HS-5 (cell line): ENCODE results near the gene SV2C.
"Not testable (repeated sequence)": the region's sequence is repeated elsewhere in the genome, so short reads cannot be mapped to it uniquely, and the experiment has no call there.

Experiments
- DNase-seq: peaks from one replicate; pipeline ENCODE4 v3.0.0-alpha.2; 2012; ENCODE audit warnings: low read depth

The SV2C gene

GRCh38 chr5:76303921-76304320 lies 220.7 kb downstream of the SV2C start:
- no peak for DNase-seq

- no peak for DNase-seq
Observed at GRCh38 chr5:76305269-76305668, 222.1 kb downstream of the SV2C start.

DNA sequence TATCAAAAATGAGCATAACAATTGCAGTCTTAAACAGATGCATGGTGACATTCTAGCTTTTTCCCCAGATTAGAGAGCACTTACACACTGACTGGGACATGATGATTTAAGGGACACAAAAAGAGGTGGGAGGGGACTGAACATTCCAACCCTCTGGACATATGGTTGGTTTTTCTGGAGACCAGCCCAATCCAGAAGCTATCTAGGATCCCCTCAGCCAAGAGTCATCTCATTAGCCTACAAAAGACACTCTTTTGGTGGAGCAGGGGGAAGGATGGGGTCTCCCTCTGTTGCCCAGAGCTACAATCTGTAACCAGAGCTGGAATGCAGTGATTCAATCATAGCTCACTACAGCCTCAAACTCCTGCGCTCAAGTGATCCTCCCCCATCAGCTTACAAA lies 222.6 kb downstream of the SV2C start:
- no peak for DNase-seq

- DNase-seq: no peak
Observed at GRCh38 chr5:76310208-76310607, 227.0 kb downstream of the SV2C start.

DNA sequence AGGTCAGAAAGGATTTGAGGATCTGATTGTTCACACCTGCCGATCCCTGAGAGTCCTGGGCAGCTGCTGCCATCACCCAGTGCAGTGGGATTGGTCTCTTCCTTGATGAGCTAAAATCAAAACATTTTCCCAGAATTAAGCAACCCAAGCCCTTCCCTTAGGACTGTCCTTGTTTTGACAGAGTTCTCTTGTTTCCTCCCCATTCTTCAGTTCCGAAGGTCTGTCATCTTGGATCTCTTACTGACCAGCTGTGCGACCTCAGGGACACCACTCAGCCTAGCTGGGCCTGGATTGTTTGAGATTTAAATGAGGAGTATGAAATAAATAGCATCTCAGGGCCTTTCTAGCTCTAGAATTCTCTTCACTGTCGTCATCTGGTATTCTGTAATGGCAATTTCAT lies 229.6 kb downstream of the SV2C start:
- DNase-seq: no peak

- DNase-seq: no peak
Observed at GRCh38 chr5:76314643-76315042, 231.5 kb downstream of the SV2C start.

GRCh38 chr5:76319673-76320072 lies 236.5 kb downstream of the SV2C start:
- no peak for DNase-seq

DNA sequence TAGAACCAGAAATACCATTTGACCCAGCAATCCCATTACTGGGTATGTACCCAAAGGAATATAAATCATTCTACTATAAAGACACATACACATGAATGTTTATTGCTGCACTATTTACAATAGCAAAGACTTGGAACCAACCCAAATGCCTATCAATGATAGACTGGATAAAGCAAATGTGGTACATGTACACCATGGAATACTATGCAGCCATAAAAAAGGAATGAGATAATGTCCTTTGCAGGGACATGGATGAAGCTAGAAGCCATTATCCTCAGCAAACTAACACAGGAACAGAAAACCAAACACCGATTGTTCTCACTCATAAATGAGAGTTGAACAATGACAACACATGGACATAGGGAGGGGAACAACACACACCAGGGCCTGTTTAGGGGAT lies 240.3 kb downstream of the SV2C start:
- not testable (repeated sequence) for DNase-seq

GRCh38 chr5:76325326-76325725 lies 242.1 kb downstream of the SV2C start:
- no peak for DNase-seq

DNA sequence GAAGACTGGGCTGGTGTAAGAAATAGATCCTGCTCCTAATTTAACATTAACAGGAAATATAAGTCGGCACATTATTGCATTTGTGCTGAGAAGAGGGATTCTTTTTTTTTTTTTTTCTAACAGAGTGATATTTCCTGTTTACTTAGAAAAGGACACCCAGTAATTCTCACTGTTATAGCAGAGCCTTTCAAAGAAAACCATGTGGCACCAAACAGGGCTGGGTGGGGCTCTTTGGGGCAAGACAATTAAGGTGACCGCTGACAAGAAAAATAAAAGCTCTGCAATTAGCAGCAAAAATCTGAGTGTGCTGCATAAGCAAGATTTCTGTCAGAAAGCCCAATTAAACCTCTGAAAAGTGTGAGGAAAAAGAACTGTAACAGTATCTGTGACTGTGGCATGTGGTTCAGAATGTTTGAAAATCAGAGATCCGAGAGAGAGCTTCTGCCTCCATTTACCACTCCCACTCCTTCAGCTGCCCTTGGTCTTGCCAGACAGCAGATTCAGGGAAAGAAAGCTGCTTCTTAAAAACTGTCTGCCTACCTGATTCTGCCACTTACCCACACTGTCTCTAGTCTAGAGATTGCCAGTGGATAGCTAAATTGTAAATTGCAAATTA lies 242.8 kb downstream of the SV2C start:
- no peak for DNase-seq

DNA sequence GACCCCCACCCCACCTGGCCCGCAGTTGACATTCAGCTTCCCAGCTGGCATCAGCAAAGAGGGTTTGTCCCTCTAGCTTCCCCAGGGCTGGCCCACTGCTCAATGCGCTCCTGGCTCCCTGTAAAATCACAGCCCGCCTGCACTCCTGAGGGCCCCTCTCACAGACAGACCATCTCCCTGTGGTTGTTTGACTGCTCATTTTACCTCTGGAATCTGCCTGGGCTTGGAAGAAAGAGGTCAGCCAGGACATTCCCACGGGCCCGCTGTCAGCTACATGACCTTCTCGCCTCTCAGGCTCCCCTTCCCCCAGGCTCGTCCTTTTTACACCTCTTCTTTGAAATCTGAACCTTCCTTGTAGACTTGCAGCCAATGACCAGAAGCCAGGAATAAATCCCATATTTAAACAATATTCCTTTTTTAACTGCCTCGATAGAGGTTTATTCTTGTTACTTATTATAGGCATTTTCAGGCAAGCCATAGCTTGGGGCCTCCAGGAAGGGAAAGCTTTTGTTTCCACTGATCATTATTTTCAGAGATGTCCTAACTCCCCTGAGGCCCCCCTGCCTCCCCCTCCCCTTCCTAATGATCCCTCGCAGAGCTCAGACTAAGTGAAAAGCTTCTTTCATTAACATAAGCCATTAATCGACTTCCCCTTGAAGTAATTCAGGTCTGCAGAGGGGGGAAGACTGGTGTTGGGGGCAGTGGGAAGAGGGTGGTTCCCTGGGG lies 243.6 kb downstream of the SV2C start:
- DNase-seq: no peak

DNA sequence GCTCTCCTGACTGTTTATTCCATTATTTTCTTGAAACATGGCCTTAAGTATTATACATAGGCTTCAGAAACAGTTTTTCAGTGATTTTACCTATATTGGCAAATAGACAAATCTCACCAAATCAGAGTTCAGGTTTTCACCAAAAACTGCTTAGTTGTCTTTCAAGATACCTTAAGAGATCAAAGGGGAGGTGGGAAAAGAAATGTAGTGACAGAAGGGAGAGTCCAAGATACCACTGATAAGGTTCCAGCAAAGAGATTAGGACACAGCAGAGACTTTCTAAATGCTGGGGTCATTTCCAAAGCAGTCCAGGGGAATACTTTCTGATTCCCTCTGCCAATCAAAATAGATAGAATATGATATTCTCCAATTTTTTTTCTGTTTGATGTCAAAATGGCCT lies 246.2 kb downstream of the SV2C start:
- DNase-seq: no peak

GRCh38 chr5:76331126-76331525 lies 247.9 kb downstream of the SV2C start:
- no peak for DNase-seq

GRCh38 chr5:76332102-76332501 lies 248.9 kb downstream of the SV2C start:
- no peak for DNase-seq

GRCh38 chr5:76332611-76333205 lies 249.5 kb downstream of the SV2C start:
- DNase-seq: no peak

- no peak for DNase-seq
Observed at GRCh38 chr5:76333571-76333970, 250.4 kb downstream of the SV2C start.

- DNase-seq: no peak
Observed at GRCh38 chr5:76334574-76334973, 251.4 kb downstream of the SV2C start.

DNA sequence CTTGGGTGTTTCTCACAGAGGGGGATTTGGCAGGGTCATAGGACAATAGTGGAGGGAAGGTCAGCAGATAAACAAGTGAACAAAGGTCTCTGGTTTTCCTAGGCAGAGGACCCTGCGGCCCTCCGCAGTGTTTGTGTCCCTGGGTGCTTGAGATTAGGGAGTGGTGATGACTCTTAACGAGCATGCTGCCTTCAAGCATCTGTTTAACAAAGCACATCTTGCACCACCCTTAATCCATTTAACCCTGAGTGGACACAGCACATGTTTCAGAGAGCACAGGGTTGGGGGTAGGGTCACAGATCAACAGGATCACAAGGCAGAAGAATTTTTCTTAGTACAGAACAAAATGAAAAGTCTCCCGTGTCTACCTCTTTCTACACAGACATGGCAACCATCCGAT lies 252.3 kb downstream of the SV2C start:
- not testable (repeated sequence) for DNase-seq

DNA sequence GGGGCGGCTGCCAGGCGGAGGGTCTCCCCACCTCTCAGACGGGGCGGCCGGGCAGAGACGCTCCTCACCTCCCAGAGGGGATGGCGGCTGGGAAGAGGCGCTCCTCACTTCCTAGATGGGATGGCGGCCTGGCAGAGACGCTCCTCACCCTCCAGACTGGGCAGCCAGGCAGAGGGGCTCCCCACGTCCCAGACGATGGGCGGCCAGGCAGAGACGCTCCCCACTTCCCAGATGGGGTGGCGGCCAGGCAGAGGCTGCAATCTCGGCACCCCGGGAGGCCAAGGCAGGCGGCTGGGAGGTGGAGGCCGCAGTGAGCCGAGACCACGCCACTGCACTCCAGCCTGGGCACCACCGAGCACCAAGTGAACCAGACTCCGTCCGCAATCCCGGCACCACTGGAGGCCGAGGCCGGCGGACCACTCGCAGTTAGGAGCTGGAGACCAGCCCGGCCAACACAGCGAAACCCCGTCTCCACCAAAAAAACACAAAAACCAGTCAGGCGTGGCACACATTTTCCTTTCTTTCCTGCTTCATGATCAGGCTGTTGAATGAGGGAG lies 253.1 kb downstream of the SV2C start:
- not testable (repeated sequence) for DNase-seq

GRCh38 chr5:76337953-76338451 lies 254.8 kb downstream of the SV2C start:
- DNase-seq: peak; percentile 33

DNA sequence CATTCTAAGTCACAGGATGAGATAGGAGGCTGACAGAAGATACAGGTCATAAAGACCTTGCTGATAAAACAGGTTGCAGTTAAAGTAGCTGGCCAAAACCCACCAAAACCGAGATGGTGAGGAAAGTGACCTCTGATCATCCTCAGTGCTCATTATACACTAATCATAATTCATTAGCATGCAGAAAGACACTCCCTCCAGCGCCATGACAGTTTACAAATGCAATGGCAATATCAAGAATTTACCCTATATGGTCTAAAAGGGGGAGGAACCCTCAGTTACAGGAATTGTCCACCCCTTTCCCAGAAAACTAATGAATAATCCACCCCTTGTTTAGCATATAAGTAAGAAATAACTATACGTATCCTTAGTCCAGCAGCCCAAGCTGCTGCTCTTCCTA lies 256.7 kb downstream of the SV2C start:
- DNase-seq: no peak

- no peak for DNase-seq
Observed at GRCh38 chr5:76341651-76342334, 258.6 kb downstream of the SV2C start.
